Umbilical cord (tissue), 2 donors: Measurements from ENCODE around the gene CDK8. TPM values are rescaled to one million over a fixed set of nuclear protein-coding genes. Genes with fewer than 3 reads are reported as not detected.

ENCODE experiments used
- DNase-seq: peaks from one replicate; pipeline ENCODE4 v3.0.0-alpha.2; 2015; ENCODE audit warnings: low spot score
- total RNA-seq: library from RNA; depleted of rRNA; stranded (reverse); fragments of >200 nt; gene quantifications from one replicate; pipeline ENCODE4 v1.2.3, GENCODE V29; 2014; ENCODE audit warnings: low replicate concordance; ENCODE audit not compliant: insufficient read depth

The CDK8 gene
- total RNA-seq, 1 donor from 2014 or later = 15.4 TPM

GRCh38 chr13:26382366-26382765, 128.4 kb downstream of the CDK8 start:
- no peak for DNase-seq

- no peak for DNase-seq
These were observed 128.9 kb downstream of the CDK8 start for GRCh38 chr13:26382835-26383234.

GRCh38 chr13:26384587-26384986, 130.7 kb downstream of the CDK8 start:
- no peak for DNase-seq

- DNase-seq = no peak
These were observed 132.1 kb downstream of the CDK8 start for GRCh38 chr13:26386026-26386425.

GRCh38 chr13:26390203-26390602, 136.3 kb downstream of the CDK8 start:
- no peak for DNase-seq

- DNase-seq = no peak
These were observed 146.6 kb downstream of the CDK8 start for GRCh38 chr13:26400545-26400944.

- DNase-seq = no peak
These were observed 147.1 kb downstream of the CDK8 start for GRCh38 chr13:26401069-26401468.

- DNase-seq = no peak
These were observed 147.7 kb downstream of the CDK8 start for GRCh38 chr13:26401578-26402021.

GRCh38 chr13:26406791-26407190, 152.9 kb downstream of the CDK8 start:
- no peak for DNase-seq

- no peak for DNase-seq
These were observed 157.3 kb downstream of the CDK8 start for GRCh38 chr13:26411206-26411605.

- no peak for DNase-seq
These were observed 158.3 kb downstream of the CDK8 start for GRCh38 chr13:26412263-26412662.

- no peak for DNase-seq
These were observed 159.2 kb downstream of the CDK8 start for GRCh38 chr13:26412936-26413716.

- no peak for DNase-seq
These were observed 166.5 kb downstream of the CDK8 start for GRCh38 chr13:26420282-26420960.

- no peak for DNase-seq
These were observed 168.1 kb downstream of the CDK8 start for GRCh38 chr13:26422036-26422435.

GRCh38 chr13:26423629-26424028, 169.7 kb downstream of the CDK8 start:
- peak; percentile 96 for DNase-seq

GRCh38 chr13:26424181-26424580, 170.3 kb downstream of the CDK8 start:
- no peak for DNase-seq

- peak; percentile 10 for DNase-seq
These were observed 171.8 kb downstream of the CDK8 start for GRCh38 chr13:26425443-26426358.

GRCh38 chr13:26433776-26434175, 179.8 kb downstream of the CDK8 start:
- no peak for DNase-seq

GRCh38 chr13:26435171-26435570, 181.2 kb downstream of the CDK8 start:
- DNase-seq = no peak

GRCh38 chr13:26435646-26436045, 181.7 kb downstream of the CDK8 start:
- no peak for DNase-seq

- no peak for DNase-seq
These were observed 183.0 kb downstream of the CDK8 start for GRCh38 chr13:26436914-26437313.

- DNase-seq = no peak
These were observed 186.2 kb downstream of the CDK8 start for GRCh38 chr13:26440111-26440510.
